ENCODE results near the gene PCGF3.

Gene PCGF3

DNA sequence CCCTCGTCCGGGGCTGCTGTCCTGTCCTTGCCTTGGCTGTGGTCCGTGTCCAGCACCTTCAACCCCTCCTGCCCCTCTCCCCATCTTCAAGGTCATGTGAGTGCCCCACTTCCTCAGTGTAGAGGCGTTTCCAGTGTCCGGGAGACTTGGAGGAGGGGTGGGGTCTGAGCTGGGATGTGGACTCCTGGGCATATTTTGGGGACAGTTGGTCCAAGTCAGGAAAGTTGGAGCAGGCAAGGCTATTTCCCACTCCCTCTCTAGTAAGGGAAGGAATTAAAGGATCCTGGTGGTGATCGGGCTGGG, 3.0 kb downstream of the PCGF3 start:
- Histone ChIP-seq H3K36me3 (ENCODE audit: insufficient read depth, low read length) (peaks cover 14% of the 10 kb centered on the region), H3K4me3 (ENCODE audit: low read length) (no peak overlapping the region), H3K9me3 (ENCODE audit: insufficient read depth, low read depth, low read length) (no peaks in the 10 kb centered on the region), H3K27ac (ENCODE audit: low read depth, low read length) (no peak overlapping the region), H3K27me3 (ENCODE audit: insufficient read depth, low read length) (peaks cover 8% of the 10 kb centered on the region; the same call in 1 of the 2 replicates), H3K4me1 (ENCODE audit: insufficient read depth, low read length) (0 out of 2 replicates have a peak, but pooled peaks cover 4% of the 10 kb centered on the region), H3K9ac (ENCODE audit: low read depth, low read length) (no peak overlapping the region)
- 94% methylated on average over 5 of the region's 6 CpGs for WGBS

DNA sequence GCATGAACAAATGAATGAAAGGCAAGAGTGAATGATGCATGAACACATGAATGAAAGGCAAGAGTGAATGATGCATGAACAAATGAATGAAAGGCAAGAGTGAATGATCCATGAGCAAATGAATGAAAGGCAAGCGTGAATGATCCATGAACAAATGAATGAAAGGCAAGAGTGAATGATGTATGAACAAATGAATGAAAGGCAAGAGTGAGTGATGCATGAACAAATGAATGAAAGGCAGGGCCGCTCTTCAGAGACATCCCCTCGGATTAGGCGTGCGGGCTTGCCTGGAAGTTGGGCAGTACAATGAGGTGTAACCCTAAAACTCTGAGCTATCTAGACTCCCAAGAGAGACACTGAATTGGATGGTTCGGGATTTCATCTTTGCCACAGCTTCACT, 3.7 kb downstream of the PCGF3 start:
- Histone ChIP-seq H3K4me3 (ENCODE audit: low read length) (no peak overlapping the region), H3K27me3 (ENCODE audit: insufficient read depth, low read length) (peaks cover 8% of the 10 kb centered on the region; the same call in 1 of the 2 replicates), H3K9ac (ENCODE audit: low read depth, low read length) (no peak overlapping the region), H3K36me3 (ENCODE audit: insufficient read depth, low read length) (peaks cover 18% of the 10 kb centered on the region), H3K27ac (ENCODE audit: low read depth, low read length) (no peak overlapping the region), H3K9me3 (ENCODE audit: insufficient read depth, low read depth, low read length) (no peaks in the 10 kb centered on the region), H3K4me1 (ENCODE audit: insufficient read depth, low read length) (0 out of 2 replicates have a peak, but pooled peaks cover 4% of the 10 kb centered on the region)
- WGBS: 97% methylated on average over 6 of the region's 6 CpGs

GRCh38 chr4:710116-710515, 4.5 kb downstream of the PCGF3 start:
- Histone ChIP-seq H3K9me3 (ENCODE audit: insufficient read depth, low read depth, low read length) (no peaks in the 10 kb centered on the region), H3K27ac (ENCODE audit: low read depth, low read length) (no peak overlapping the region), H3K4me3 (ENCODE audit: low read length) (no peak overlapping the region), H3K36me3 (ENCODE audit: insufficient read depth, low read length) (peaks cover 18% of the 10 kb centered on the region), H3K4me1 (ENCODE audit: insufficient read depth, low read length) (0 out of 2 replicates have a peak, but pooled peaks cover 4% of the 10 kb centered on the region), H3K9ac (ENCODE audit: low read depth, low read length) (no peak overlapping the region), H3K27me3 (ENCODE audit: insufficient read depth, low read length) (peaks cover 1% of the 10 kb centered on the region; the same call in 1 of the 2 replicates)
- WGBS: 90% methylated on average over 9 of the region's 9 CpGs

DNA sequence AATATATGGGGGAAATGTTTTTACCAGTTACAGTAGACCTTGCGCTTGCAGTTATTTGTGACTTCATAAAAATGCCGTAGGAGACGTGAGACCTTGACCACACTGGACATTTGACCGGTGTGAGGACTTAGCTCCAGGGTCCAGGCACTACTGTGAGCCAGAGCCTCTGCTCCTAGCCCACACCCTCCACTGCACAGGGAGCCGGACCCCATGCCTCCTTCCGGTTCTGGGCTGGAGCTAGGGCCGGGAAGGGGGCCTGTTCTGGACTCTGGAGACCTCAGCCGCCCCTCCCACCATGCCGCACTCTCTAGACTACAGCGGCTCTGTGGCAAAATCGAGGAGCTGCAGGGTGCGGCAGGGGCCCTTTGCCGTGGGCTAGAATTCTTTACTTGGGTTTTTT, 5.3 kb downstream of the PCGF3 start:
- H3K9ac ChIP-seq (ENCODE audit: low read depth, low read length): no peak overlapping the region
- H3K4me1 ChIP-seq (ENCODE audit: insufficient read depth, low read length): 0 out of 2 replicates have a peak, but pooled peaks cover 4% of the 10 kb centered on the region
- H3K36me3 ChIP-seq (ENCODE audit: insufficient read depth, low read length): peaks cover 18% of the 10 kb centered on the region
- no peaks in the 10 kb centered on the region for H3K9me3 ChIP-seq (ENCODE audit: insufficient read depth, low read depth, low read length)
- 96% methylated on average over 13 of the region's 13 CpGs for WGBS
- no peak overlapping the region for H3K4me3 ChIP-seq (ENCODE audit: low read length)
- H3K27me3 ChIP-seq (ENCODE audit: insufficient read depth, low read length): no peaks in the 10 kb centered on the region
- H3K27ac ChIP-seq (ENCODE audit: low read depth, low read length): no peak overlapping the region

DNA sequence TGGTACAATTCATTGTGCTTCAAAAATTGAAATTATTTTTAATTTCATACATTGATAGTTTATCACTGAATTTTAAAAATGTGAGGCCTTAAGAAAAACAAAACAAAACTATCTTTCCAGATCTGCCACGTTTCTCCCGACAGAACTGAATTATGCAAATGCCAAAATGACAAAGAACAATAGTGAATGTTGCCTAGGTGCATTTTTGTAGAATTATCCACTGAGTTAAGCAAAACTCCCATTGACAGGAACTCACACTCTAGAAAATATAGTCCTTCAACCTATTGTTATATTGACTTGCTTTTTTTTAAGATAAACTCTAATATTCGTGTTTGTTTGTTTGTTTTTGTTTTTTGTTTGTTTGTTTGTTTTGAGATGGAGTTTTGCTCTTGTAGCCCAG, 6.5 kb downstream of the PCGF3 start:
- no peaks in the 10 kb centered on the region for H3K9me3 ChIP-seq (ENCODE audit: insufficient read depth, low read depth, low read length)
- no peak overlapping the region for H3K4me3 ChIP-seq (ENCODE audit: low read length)
- WGBS: 84% methylated on average over 3 of the region's 3 CpGs
- H3K36me3 ChIP-seq (ENCODE audit: insufficient read depth, low read length): peaks cover 18% of the 10 kb centered on the region
- H3K27me3 ChIP-seq (ENCODE audit: insufficient read depth, low read length): no peaks in the 10 kb centered on the region
- H3K27ac ChIP-seq (ENCODE audit: low read depth, low read length): no peak overlapping the region
- 0 out of 2 replicates have a peak, but pooled peaks cover under 1% of the 10 kb centered on the region for H3K4me1 ChIP-seq (ENCODE audit: insufficient read depth, low read length)
- no peak overlapping the region for H3K9ac ChIP-seq (ENCODE audit: low read depth, low read length)

DNA sequence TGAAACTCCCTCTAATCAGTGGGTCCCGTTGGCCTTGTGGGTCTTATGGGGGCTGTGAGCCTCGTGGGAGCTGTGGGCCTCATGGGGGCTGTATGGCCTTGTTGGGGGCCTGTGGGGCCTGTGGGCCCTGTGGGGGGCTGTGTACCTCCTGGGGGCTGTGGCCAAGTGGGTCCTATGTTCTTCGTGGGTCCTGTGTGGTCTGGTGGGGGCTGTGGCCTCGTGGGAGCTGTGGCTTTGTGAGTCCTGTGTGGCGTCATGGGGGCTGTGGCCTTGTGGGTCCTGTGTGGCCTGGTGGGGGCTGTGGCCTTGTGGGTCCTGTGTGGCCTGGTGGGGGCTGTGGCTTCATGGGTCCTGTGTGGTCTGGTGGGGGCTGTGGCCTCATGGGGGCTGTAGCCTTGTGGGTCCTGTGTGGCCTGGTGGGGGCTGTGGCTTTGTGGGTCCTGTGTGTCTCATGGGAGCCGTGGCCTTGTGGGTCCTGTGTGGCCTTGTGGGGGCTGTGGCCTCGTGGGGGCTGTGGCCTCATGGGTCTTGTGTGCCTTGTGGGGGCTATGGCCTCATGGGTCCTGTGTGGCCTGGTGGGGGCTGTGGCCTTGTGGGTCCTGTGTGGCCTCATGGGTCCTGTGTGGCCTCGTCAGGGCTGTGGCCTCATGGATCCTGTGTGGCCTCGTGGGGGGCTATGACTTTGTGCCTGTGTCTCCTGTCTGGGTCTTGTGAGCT, 7.4 kb downstream of the PCGF3 start:
- Histone ChIP-seq H3K4me3 (ENCODE audit: low read length) (no peak overlapping the region), H3K9ac (ENCODE audit: low read depth, low read length) (no peak overlapping the region), H3K9me3 (ENCODE audit: insufficient read depth, low read depth, low read length) (no peaks in the 10 kb centered on the region), H3K27ac (ENCODE audit: low read depth, low read length) (no peak overlapping the region), H3K27me3 (ENCODE audit: insufficient read depth, low read length) (no peaks in the 10 kb centered on the region), H3K4me1 (ENCODE audit: insufficient read depth, low read length) (no peaks in the 10 kb centered on the region), H3K36me3 (ENCODE audit: insufficient read depth, low read length) (peaks cover 18% of the 10 kb centered on the region)
- 91% methylated on average over 9 of the region's 9 CpGs for WGBS

- no peak overlapping the region for H3K4me3 ChIP-seq (ENCODE audit: low read length)
- H3K9me3 ChIP-seq (ENCODE audit: insufficient read depth, low read depth, low read length): no peaks in the 10 kb centered on the region
- H3K9ac ChIP-seq (ENCODE audit: low read depth, low read length): no peak overlapping the region
- no peak overlapping the region for H3K27ac ChIP-seq (ENCODE audit: low read depth, low read length)
- 95% methylated on average over 18 of the region's 18 CpGs for WGBS
- H3K36me3 ChIP-seq (ENCODE audit: insufficient read depth, low read length): peaks cover 18% of the 10 kb centered on the region
- H3K27me3 ChIP-seq (ENCODE audit: insufficient read depth, low read length): no peaks in the 10 kb centered on the region
- no peaks in the 10 kb centered on the region for H3K4me1 ChIP-seq (ENCODE audit: insufficient read depth, low read length)
These were observed 8.5 kb downstream of the PCGF3 start for GRCh38 chr4:714087-714486.

- no peak overlapping the region for H3K9ac ChIP-seq (ENCODE audit: low read depth, low read length)
- no peak overlapping the region for H3K27ac ChIP-seq (ENCODE audit: low read depth, low read length)
- peaks cover 10% of the 10 kb centered on the region; the same call in 1 of the 2 replicates for H3K36me3 ChIP-seq (ENCODE audit: insufficient read depth, low read length)
- H3K4me3 ChIP-seq (ENCODE audit: low read length): no peak overlapping the region
- no peaks in the 10 kb centered on the region for H3K4me1 ChIP-seq (ENCODE audit: insufficient read depth, low read length)
- H3K9me3 ChIP-seq (ENCODE audit: insufficient read depth, low read depth, low read length): no peaks in the 10 kb centered on the region
- WGBS: 94% methylated on average over 34 of the region's 34 CpGs
- H3K27me3 ChIP-seq (ENCODE audit: insufficient read depth, low read length): no peaks in the 10 kb centered on the region
These were observed 12.1 kb downstream of the PCGF3 start for GRCh38 chr4:717601-718320.

- WGBS: 94% methylated on average over 8 of the region's 8 CpGs
- Histone ChIP-seq H3K27ac (ENCODE audit: low read depth, low read length) (no peak overlapping the region), H3K27me3 (ENCODE audit: insufficient read depth, low read length) (no peaks in the 10 kb centered on the region), H3K4me3 (ENCODE audit: low read length) (no peak overlapping the region), H3K4me1 (ENCODE audit: insufficient read depth, low read length) (no peaks in the 10 kb centered on the region), H3K36me3 (ENCODE audit: insufficient read depth, low read length) (peaks cover 10% of the 10 kb centered on the region; the same call in 1 of the 2 replicates), H3K9me3 (ENCODE audit: insufficient read depth, low read depth, low read length) (no peaks in the 10 kb centered on the region), H3K9ac (ENCODE audit: low read depth, low read length) (no peak overlapping the region)
These were observed 12.8 kb downstream of the PCGF3 start for GRCh38 chr4:718460-718859.

DNA sequence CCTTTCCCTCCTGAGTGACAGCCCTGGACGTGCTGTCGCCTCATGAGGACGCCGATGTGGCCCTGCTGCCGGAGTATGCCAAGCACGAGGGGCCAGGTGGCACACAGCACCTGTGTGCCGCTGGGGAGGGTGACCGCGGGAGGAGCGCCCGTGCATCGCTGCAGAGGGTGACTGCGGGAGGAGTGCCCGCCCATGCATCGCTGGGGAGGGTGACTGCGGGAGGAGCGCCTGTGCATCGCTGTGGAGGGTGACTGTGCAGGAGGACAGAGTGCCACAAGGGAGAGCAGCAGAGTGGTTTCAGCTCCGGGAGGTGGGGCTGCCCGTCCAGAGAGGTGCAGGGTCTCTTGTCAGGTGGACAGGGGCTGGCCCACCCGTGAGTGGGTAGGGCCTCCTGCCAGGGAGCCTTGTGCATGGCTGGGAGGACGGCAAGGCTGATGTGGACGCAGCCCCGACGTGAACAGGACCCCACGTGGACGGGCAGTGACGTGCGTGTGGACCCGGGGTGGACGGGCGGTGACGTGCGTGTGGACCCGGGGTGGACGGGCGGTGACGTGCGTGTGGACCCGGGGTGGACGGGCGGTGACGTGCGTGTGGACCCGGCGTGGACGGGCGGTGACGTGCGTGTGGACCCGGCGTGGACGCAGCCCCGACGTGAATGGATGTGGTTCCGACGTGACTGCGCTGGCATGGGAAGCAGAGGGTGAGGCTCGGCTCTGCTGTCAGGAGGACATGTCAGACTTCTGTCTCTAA, 14.7 kb downstream of the PCGF3 start:
- H3K4me3 ChIP-seq (ENCODE audit: low read length): no peak overlapping the region
- peaks cover 5% of the 10 kb centered on the region; the same call in 1 of the 2 replicates for H3K36me3 ChIP-seq (ENCODE audit: insufficient read depth, low read length)
- H3K9me3 ChIP-seq (ENCODE audit: insufficient read depth, low read depth, low read length): no peaks in the 10 kb centered on the region
- no peak overlapping the region for H3K9ac ChIP-seq (ENCODE audit: low read depth, low read length)
- WGBS: 97% methylated on average over 59 of the region's 59 CpGs
- no peaks in the 10 kb centered on the region for H3K27me3 ChIP-seq (ENCODE audit: insufficient read depth, low read length)
- H3K27ac ChIP-seq (ENCODE audit: low read depth, low read length): no peak overlapping the region
- no peaks in the 10 kb centered on the region for H3K4me1 ChIP-seq (ENCODE audit: insufficient read depth, low read length)
